Measurements from ENCODE around the gene GLIPR2.

DNA sequence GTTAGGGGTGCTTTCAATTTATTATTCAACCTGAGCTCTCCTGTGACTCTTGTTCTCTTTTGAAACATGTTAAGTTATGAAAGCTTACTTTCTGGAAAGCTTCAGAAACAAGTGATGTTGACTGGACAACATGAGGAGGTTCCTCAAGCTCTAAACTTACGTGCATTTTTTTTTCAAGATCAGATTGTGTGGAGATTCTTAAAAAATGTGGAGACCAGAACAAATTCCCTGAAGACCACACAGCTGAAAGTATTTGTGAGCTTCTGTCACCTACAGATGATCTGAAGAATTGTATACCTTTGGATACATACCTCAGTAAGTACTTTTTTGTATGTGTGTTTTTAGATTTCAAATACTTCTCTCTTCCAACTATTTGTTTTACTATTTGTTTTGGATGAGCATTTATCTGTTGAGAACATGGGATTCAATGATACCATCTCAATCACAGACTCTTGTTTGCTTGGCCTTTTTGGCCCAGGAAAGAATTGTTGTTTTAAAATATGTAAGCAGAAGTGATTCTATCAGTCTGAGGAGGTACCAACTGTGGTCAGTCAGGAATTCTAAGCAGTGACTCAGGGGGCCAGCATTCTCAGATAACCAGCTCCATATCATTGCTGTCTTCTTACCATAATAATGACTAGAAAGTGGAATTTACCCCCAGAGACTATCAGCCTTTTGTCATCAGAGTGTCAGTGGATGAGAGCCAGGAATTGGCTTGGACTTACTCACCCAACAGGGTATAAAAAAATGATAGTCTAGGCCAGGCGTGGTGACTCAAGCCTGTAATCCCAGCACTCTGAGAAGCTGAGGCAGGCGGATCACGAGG, 34.4 kb upstream of the GLIPR2 start:
- TF ChIP-seq, protein P1, sequence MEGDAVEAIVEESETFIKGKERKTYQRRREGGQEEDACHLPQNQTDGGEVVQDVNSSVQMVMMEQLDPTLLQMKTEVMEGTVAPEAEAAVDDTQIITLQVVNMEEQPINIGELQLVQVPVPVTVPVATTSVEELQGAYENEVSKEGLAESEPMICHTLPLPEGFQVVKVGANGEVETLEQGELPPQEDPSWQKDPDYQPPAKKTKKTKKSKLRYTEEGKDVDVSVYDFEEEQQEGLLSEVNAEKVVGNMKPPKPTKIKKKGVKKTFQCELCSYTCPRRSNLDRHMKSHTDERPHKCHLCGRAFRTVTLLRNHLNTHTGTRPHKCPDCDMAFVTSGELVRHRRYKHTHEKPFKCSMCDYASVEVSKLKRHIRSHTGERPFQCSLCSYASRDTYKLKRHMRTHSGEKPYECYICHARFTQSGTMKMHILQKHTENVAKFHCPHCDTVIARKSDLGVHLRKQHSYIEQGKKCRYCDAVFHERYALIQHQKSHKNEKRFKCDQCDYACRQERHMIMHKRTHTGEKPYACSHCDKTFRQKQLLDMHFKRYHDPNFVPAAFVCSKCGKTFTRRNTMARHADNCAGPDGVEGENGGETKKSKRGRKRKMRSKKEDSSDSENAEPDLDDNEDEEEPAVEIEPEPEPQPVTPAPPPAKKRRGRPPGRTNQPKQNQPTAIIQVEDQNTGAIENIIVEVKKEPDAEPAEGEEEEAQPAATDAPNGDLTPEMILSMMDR (conservative IDR thresholded peaks at IDR 0.05): no peak
- TF ChIP-seq ZFX (IDR thresholded peaks at IDR 0.05): no peak
